Mucosa of rectum (tissue), 2 donors: ENCODE data around the gene MCOLN2.

Experiments used
- H3K27ac ChIP-seq, 2 donors: one replicate each; pipeline ENCODE4 v1.7.0; 2013; ENCODE audit warnings: inconsistent platforms in 2 of 2, low read depth in 2 of 2, low read length in 2 of 2
- H3K27me3 ChIP-seq, 2 donors: one replicate each; pipeline ENCODE4 v1.7.0; 2013; ENCODE audit warnings: low read length in 2 of 2; ENCODE audit not compliant: control insufficient read depth in 2 of 2, insufficient read depth in 2 of 2
- H3K36me3 ChIP-seq, 2 donors: one replicate each; pipeline ENCODE4 v1.7.0; 2013; ENCODE audit warnings: low read length in 2 of 2; ENCODE audit not compliant: control insufficient read depth in 2 of 2, insufficient read depth in 2 of 2
- H3K4me1 ChIP-seq, 2 donors: one replicate each; pipeline ENCODE4 v1.7.0; 2013; ENCODE audit warnings: low read length in 2 of 2, mild to moderate bottlenecking in 1 of 2; ENCODE audit not compliant: control insufficient read depth in 2 of 2, insufficient read depth in 2 of 2
- H3K4me3 ChIP-seq, 2 donors: one replicate each; pipeline ENCODE4 v1.7.0; 2013; ENCODE audit warnings: low read length in 2 of 2
- H3K9ac ChIP-seq, 2 donors: one replicate each; pipeline ENCODE4 v1.7.0; 2013; ENCODE audit warnings: low read length in 2 of 2, low read depth in 1 of 2, mild to moderate bottlenecking in 1 of 2
- H3K9me3 ChIP-seq, 2 donors: one replicate each; pipeline ENCODE4 v1.7.0; 2013; ENCODE audit warnings: low read length in 2 of 2; ENCODE audit not compliant: control insufficient read depth in 2 of 2
- donor health status: healthy.
- donor health status: Normal muscosa, but diverticular disease.

MCOLN2 gene

GRCh38 chr1:84967666-84968065 is 29.2 kb downstream of the MCOLN2 start:
- Histone ChIP-seq H3K27me3 (no peaks in the 10 kb centered on the region), H3K9me3 (no peaks in the 10 kb centered on the region), H3K9ac (peak overlapping the region in 1 of 2 donors; percentile 42), H3K36me3 (no peaks in the 10 kb centered on the region), H3K27ac (peak overlapping the region; percentile 49 to 84), H3K4me1 (peaks cover 3 to 30% of the 10 kb centered on the region in 2 donors), H3K4me3 (peak overlapping the region; percentile 2 to 15)

- Histone ChIP-seq H3K9ac (no peak overlapping the region), H3K36me3 (no peaks in the 10 kb centered on the region), H3K9me3 (no peaks in the 10 kb centered on the region), H3K4me1 (peaks cover 0 to 13% of the 10 kb centered on the region in 2 donors), H3K27me3 (no peaks in the 10 kb centered on the region), H3K4me3 (no peak overlapping the region), H3K27ac (peak overlapping the region; percentile 38 to 63)
Observed at GRCh38 chr1:84963021-84963420, 33.9 kb downstream of the MCOLN2 start.

- H3K36me3 ChIP-seq = no peaks in the 10 kb centered on the region
- no peaks in the 10 kb centered on the region for H3K27me3 ChIP-seq
- no peak overlapping the region for H3K27ac ChIP-seq
Observed at GRCh38 chr1:84961316-84961715, 35.6 kb downstream of the MCOLN2 start.

GRCh38 chr1:84960371-84960770 is 36.5 kb downstream of the MCOLN2 start:
- Histone ChIP-seq H3K9ac (no peak overlapping the region), H3K9me3 (no peaks in the 10 kb centered on the region), H3K36me3 (no peaks in the 10 kb centered on the region), H3K27me3 (no peaks in the 10 kb centered on the region), H3K4me3 (no peak overlapping the region), H3K27ac (no peak overlapping the region), H3K4me1 (peaks cover 0 to 9% of the 10 kb centered on the region in 2 donors)

More at GRCh38 chr1:84961316-84961715, 35.6 kb downstream of the MCOLN2 start:
- Histone ChIP-seq H3K4me3 (no peak overlapping the region), H3K4me1 (peaks cover 0 to 9% of the 10 kb centered on the region in 2 donors), H3K9me3 (no peaks in the 10 kb centered on the region), H3K9ac (no peak overlapping the region)

- Histone ChIP-seq H3K36me3 (no peaks in the 10 kb centered on the region), H3K4me3 (no peak overlapping the region)
Observed at GRCh38 chr1:84959294-84959693, 37.6 kb downstream of the MCOLN2 start.

GRCh38 chr1:84957966-84958365 is 38.9 kb downstream of the MCOLN2 start:
- no peak overlapping the region for H3K4me3 ChIP-seq
- no peak overlapping the region for H3K9ac ChIP-seq
- H3K9me3 ChIP-seq = no peaks in the 10 kb centered on the region
- H3K4me1 ChIP-seq = peaks cover 0 to 3% of the 10 kb centered on the region in 2 donors
- no peak overlapping the region for H3K27ac ChIP-seq
- no peaks in the 10 kb centered on the region for H3K27me3 ChIP-seq
- no peaks in the 10 kb centered on the region for H3K36me3 ChIP-seq

More at GRCh38 chr1:84959294-84959693, 37.6 kb downstream of the MCOLN2 start:
- Histone ChIP-seq H3K9ac (no peak overlapping the region), H3K27ac (no peak overlapping the region), H3K4me1 (peaks cover 0 to 9% of the 10 kb centered on the region in 2 donors), H3K27me3 (no peaks in the 10 kb centered on the region), H3K9me3 (no peaks in the 10 kb centered on the region)

GRCh38 chr1:84956655-84957054 is 40.3 kb downstream of the MCOLN2 start:
- Histone ChIP-seq H3K4me1 (no peaks in the 10 kb centered on the region), H3K27ac (no peak overlapping the region), H3K36me3 (no peaks in the 10 kb centered on the region)

GRCh38 chr1:84956097-84956496 is 40.8 kb downstream of the MCOLN2 start:
- Histone ChIP-seq H3K27ac (no peak overlapping the region), H3K4me1 (no peaks in the 10 kb centered on the region), H3K27me3 (no peaks in the 10 kb centered on the region), H3K9ac (no peak overlapping the region), H3K9me3 (no peaks in the 10 kb centered on the region), H3K36me3 (peaks cover 0 to under 1% of the 10 kb centered on the region in 2 donors), H3K4me3 (no peak overlapping the region)

More at GRCh38 chr1:84956655-84957054, 40.3 kb downstream of the MCOLN2 start:
- H3K27me3 ChIP-seq = no peaks in the 10 kb centered on the region
- no peak overlapping the region for H3K4me3 ChIP-seq
- H3K9ac ChIP-seq = no peak overlapping the region
- H3K9me3 ChIP-seq = no peaks in the 10 kb centered on the region

- Histone ChIP-seq H3K36me3 (peaks cover 0 to 3% of the 10 kb centered on the region in 2 donors), H3K4me1 (no peaks in the 10 kb centered on the region), H3K9me3 (no peaks in the 10 kb centered on the region), H3K9ac (no peak overlapping the region), H3K4me3 (no peak overlapping the region), H3K27ac (no peak overlapping the region), H3K27me3 (no peaks in the 10 kb centered on the region)
Observed at GRCh38 chr1:84949664-84950063, 47.2 kb downstream of the MCOLN2 start.

- no peaks in the 10 kb centered on the region for H3K4me1 ChIP-seq
- peaks cover 0 to 3% of the 10 kb centered on the region in 2 donors for H3K36me3 ChIP-seq
- H3K27me3 ChIP-seq = no peaks in the 10 kb centered on the region
- H3K4me3 ChIP-seq = no peak overlapping the region
- no peaks in the 10 kb centered on the region for H3K9me3 ChIP-seq
- H3K9ac ChIP-seq = no peak overlapping the region
- no peak overlapping the region for H3K27ac ChIP-seq
Observed at GRCh38 chr1:84947536-84948410, 49.1 kb downstream of the MCOLN2 start.
